Astrocyte (in vitro differentiated cells and primary cell): ENCODE measurements around the gene FAM53B. TPM values are rescaled to one million over a fixed set of nuclear protein-coding genes. Genes with fewer than 3 reads are reported as not detected.

Source experiments
- DNase-seq: peaks from one replicate; pipeline ENCODE4 v3.0.0-alpha.2; 2010; ENCODE audit warnings: low read depth
- FAIRE-seq: peaks from 2 replicates; lab custom pipeline; 2011; peaks lifted over from hg19 to GRCh38; lab: Jason Lieb, UNC
- H2AFZ ChIP-seq: 2 replicates; pipeline ENCODE4 v1.6.0; 2012; ENCODE audit warnings: low read depth, low read length, inconsistent platforms
- H3K27ac ChIP-seq: 2 replicates; pipeline ENCODE4 v1.5.1; 2011; ENCODE audit warnings: low read depth, low read length, inconsistent platforms
- H3K27me3 ChIP-seq: 2 replicates; pipeline ENCODE4 v1.6.0; 2011; ENCODE audit warnings: low read length, inconsistent platforms; ENCODE audit not compliant: insufficient read depth
- H3K36me3 ChIP-seq: 2 replicates; pipeline ENCODE4 v1.5.1; 2011; ENCODE audit warnings: low read length, inconsistent platforms; ENCODE audit not compliant: insufficient read depth
- H3K4me1 ChIP-seq: 2 replicates; pipeline ENCODE4 v1.5.1; 2011; ENCODE audit warnings: low read length, inconsistent platforms; ENCODE audit not compliant: insufficient read depth
- H3K4me2 ChIP-seq: 2 replicates; pipeline ENCODE4 v1.6.0; 2012; ENCODE audit warnings: low read length, inconsistent platforms
- H3K4me3 ChIP-seq: 2 replicates; pipeline ENCODE4 v1.5.1; 2011; ENCODE audit warnings: low read depth, mild to moderate bottlenecking, low read length, inconsistent platforms; ENCODE audit not compliant: insufficient read depth
- H3K79me2 ChIP-seq: 2 replicates; pipeline ENCODE4 v1.6.0; 2012; ENCODE audit warnings: mild to moderate bottlenecking, low read length, inconsistent platforms; ENCODE audit not compliant: insufficient read depth
- H3K9ac ChIP-seq: 2 replicates; pipeline ENCODE4 v1.6.0; 2012; ENCODE audit warnings: mild to moderate bottlenecking, low read length, inconsistent platforms
- H3K9me3 ChIP-seq: 2 replicates; pipeline ENCODE4 v1.5.1; 2012; ENCODE audit warnings: low read depth, mild to moderate bottlenecking, low read length, inconsistent platforms; ENCODE audit not compliant: insufficient read depth
- H4K20me1 ChIP-seq: 2 replicates; pipeline ENCODE4 v1.6.0; 2012; ENCODE audit warnings: low read length, inconsistent platforms; ENCODE audit not compliant: insufficient read depth
- H3K27ac Mint-ChIP-seq: one replicate; pipeline ENCODE4 v1.8.0; 2021; ENCODE audit warnings: mild to moderate bottlenecking, mixed read lengths; ENCODE audit not compliant: unreplicated experiment
- H3K27me3 Mint-ChIP-seq: one replicate; pipeline ENCODE4 v1.8.0; 2021; ENCODE audit warnings: low read depth, mixed read lengths; ENCODE audit not compliant: unreplicated experiment
- H3K36me3 Mint-ChIP-seq: one replicate; pipeline ENCODE4 v1.8.0; 2021; ENCODE audit warnings: low read depth, mixed read lengths; ENCODE audit not compliant: unreplicated experiment
- H3K4me1 Mint-ChIP-seq: one replicate; pipeline ENCODE4 v1.8.0; 2021; ENCODE audit warnings: low read depth, mixed read lengths; ENCODE audit not compliant: unreplicated experiment
- H3K4me3 Mint-ChIP-seq: one replicate; pipeline ENCODE4 v1.8.0; 2021; ENCODE audit warnings: mild to moderate bottlenecking, moderate library complexity, mixed read lengths; ENCODE audit not compliant: unreplicated experiment
- H3K9me3 Mint-ChIP-seq: one replicate; pipeline ENCODE4 v1.8.0; 2021; ENCODE audit warnings: mild to moderate bottlenecking, mixed read lengths; ENCODE audit not compliant: unreplicated experiment
- CTCF ChIP-seq: IDR thresholded peaks from 2 replicates; pipeline ENCODE4 v1.5.1; 2011; ENCODE audit warnings: low read depth, mild to moderate bottlenecking, inconsistent platforms, low read length, moderate library complexity; ENCODE audit not compliant: insufficient read depth
- EZH2 ChIP-seq: IDR thresholded peaks from 2 replicates; pipeline ENCODE4 v1.6.1; 2012; ENCODE audit warnings: mild to moderate bottlenecking, low read length, inconsistent platforms; ENCODE audit not compliant: insufficient read depth
- total RNA-seq: library from RNA; stranded (reverse); gene quantifications from 2 replicates; pipeline ENCODE4 v1.2.1, GENCODE V29; 2021

The FAM53B gene
- total RNA-seq, 1 donor from 2014 or later, result 12.9 TPM

GRCh38 chr10:124648131-124648475 is 96.1 kb downstream of the FAM53B start:
- H3K9me3 ChIP-seq, result no peaks in the 10 kb centered on the region
- no peak for FAIRE-seq
- no peaks in the 10 kb centered on the region for H3K9me3 Mint-ChIP-seq

GRCh38 chr10:124647421-124648130 is 96.6 kb downstream of the FAM53B start:
- no peaks in the 10 kb centered on the region for H3K9me3 Mint-ChIP-seq
- Histone ChIP-seq H3K4me2 (no peak overlapping the region), H3K4me3 (no peak overlapping the region), H3K79me2 (peaks cover 12% of the 10 kb centered on the region), H3K9ac (no peak overlapping the region), H3K27ac (no peak overlapping the region), H3K36me3 (no peaks in the 10 kb centered on the region), H3K4me1 (peaks cover 40% of the 10 kb centered on the region), H2AFZ (no peak overlapping the region), H3K27me3 (no peaks in the 10 kb centered on the region), H3K9me3 (no peaks in the 10 kb centered on the region), H4K20me1 (peaks cover 50% of the 10 kb centered on the region)
- FAIRE-seq, result no peak
- H3K27ac Mint-ChIP-seq, result peak overlapping the region; percentile 12
- TF ChIP-seq EZH2 (no peak), CTCF (no peak)
- peaks cover 8% of the 10 kb centered on the region for H3K36me3 Mint-ChIP-seq
- peaks cover 38% of the 10 kb centered on the region for H3K4me1 Mint-ChIP-seq
- no peak for DNase-seq
- H3K4me3 Mint-ChIP-seq, result no peak overlapping the region
- H3K27me3 Mint-ChIP-seq, result peaks cover 3% of the 10 kb centered on the region

More at GRCh38 chr10:124648131-124648475, 96.1 kb downstream of the FAM53B start:
- no peak overlapping the region for H3K4me2 ChIP-seq
- H3K36me3 ChIP-seq, result no peaks in the 10 kb centered on the region
- peaks cover 12% of the 10 kb centered on the region for H3K79me2 ChIP-seq
- Mint-ChIP-seq H3K4me1 (peaks cover 38% of the 10 kb centered on the region), H3K36me3 (peaks cover 6% of the 10 kb centered on the region), H3K4me3 (no peak overlapping the region), H3K27me3 (no peaks in the 10 kb centered on the region), H3K27ac (peak overlapping the region; percentile 77)
- H3K27ac ChIP-seq, result no peak overlapping the region
- H4K20me1 ChIP-seq, result peaks cover 46% of the 10 kb centered on the region
- TF ChIP-seq EZH2 (no peak), CTCF (no peak)
- no peaks in the 10 kb centered on the region for H3K27me3 ChIP-seq
- H3K4me1 ChIP-seq, result peaks cover 40% of the 10 kb centered on the region
- H3K4me3 ChIP-seq, result no peak overlapping the region
- H2AFZ ChIP-seq, result no peak overlapping the region
- peak overlapping the region; percentile 28 for H3K9ac ChIP-seq
- DNase-seq, result no peak
